Measurements from ENCODE around the gene ABTB1.

ABTB1 gene

DNA sequence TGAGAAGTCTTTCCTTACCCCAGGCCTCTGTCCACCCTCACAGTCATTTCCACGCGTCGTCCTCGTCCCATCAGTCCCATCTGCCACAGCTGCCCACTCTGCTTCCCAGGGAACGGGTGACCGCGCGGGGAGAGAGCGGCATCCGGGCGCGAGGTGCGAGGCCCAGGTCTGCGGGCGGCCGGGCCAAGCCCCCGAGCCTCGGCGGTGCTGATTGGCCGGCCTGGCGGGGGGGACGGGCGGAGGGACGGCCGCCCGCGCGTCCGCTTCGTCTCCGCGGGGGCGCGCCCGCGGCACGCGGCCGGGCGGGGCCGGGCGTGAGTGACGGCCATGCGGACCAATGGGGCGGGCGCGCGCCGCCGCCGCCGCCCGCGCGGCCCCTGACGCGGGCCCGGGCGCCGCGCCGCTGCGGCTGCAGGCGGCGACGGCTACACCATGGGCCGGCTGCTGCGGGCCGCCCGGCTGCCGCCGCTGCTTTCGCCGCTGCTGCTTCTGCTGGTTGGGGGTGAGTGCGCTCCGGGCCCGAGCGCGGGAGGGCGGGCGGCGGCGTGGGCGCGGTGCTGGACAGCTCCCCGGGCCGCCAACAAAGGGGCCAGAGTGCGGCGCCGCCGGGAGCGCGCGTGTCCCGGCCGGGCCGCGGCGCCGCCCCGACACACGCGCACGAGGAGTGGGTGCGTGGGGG is 43.8 kb upstream of the ABTB1 start, which contains the start of gene PODXL2:
TSS of gene PODXL2 (plus strand) at position 398 of the 679 bp plus-strand sequence. CDS start at position 433, 35 bp downstream.
- H2AFZ ChIP-seq (ENCODE audit: low read length), result peak within 1 kb of the TSS; percentile 95
- H4K8ac ChIP-seq (ENCODE audit: low read depth, low read length), result peak within 1 kb of the TSS; percentile 54
- peaks cover 5% of the 10 kb centered on the region for H3K79me1 ChIP-seq (ENCODE audit: low read depth, low read length)
- no peak within 1 kb of the TSS for H3K27ac ChIP-seq (replicated peaks; ENCODE audit: low read length)
- peak; percentile 54 for DNase-seq (ENCODE audit: low spot score)
- peaks cover 2 to 20% (median 19%) of the 10 kb centered on the region in 3 experiments for H3K27me3 ChIP-seq (ENCODE audit: control insufficient read depth in 3 of 3, insufficient read depth in 3 of 3, low read depth in 1 of 3, low read length in 3 of 3)
- H3K4me2 ChIP-seq (ENCODE audit: insufficient read depth, low read length, poor library complexity, severe bottlenecking), result peak within 1 kb of the TSS; percentile 82
- peak within 1 kb of the TSS; percentile 83 for H3K23ac ChIP-seq (ENCODE audit: low read depth, low read length, poor library complexity)
- H3K9ac ChIP-seq (ENCODE audit: low read depth, low read length, poor library complexity), result peak within 1 kb of the TSS; percentile 93
- H3K4me3 ChIP-seq (ENCODE audit: low read length in 2 of 2), result peak within 1 kb of the TSS; percentile 60 to 81
- peaks cover 3 to 4% of the 10 kb centered on the region in 2 donors for H3K9me3 ChIP-seq (replicated peaks in 1 of 2; ENCODE audit: control insufficient read depth in 2 of 2, insufficient read depth in 1 of 2, low read depth in 1 of 2, low read length in 2 of 2)
- peak within 1 kb of the TSS; percentile 60 for H2BK12ac ChIP-seq (ENCODE audit: low read length)
- peak within 1 kb of the TSS; percentile 98 for H3K14ac ChIP-seq (ENCODE audit: low read length)
- peak within 1 kb of the TSS; percentile 96 for H3K18ac ChIP-seq (ENCODE audit: low read length)
- peak within 1 kb of the TSS; percentile 1 for H3K4ac ChIP-seq (ENCODE audit: low read length)
- peak within 1 kb of the TSS; percentile 78 for H2BK15ac ChIP-seq (ENCODE audit: low read length)
- no CpG with 5 or more reads among the region's 105 CpGs for WGBS, 2 donors (ENCODE audit: extremely low coverage in 2 of 2, insufficient read length in 2 of 2, insufficient replicate concordance in 1 of 2)
- peaks cover 0 to 2% of the 10 kb centered on the region in 2 donors for H3K36me3 ChIP-seq (replicated peaks in 1 of 2; ENCODE audit: control insufficient read depth in 2 of 2, insufficient read depth in 2 of 2, low read length in 2 of 2)
- H2BK120ac ChIP-seq (ENCODE audit: low read depth, low read length), result peak within 1 kb of the TSS; percentile 49
- peak within 1 kb of the TSS; percentile 39 for H4K91ac ChIP-seq (ENCODE audit: low read depth, low read length, poor library complexity)
- no peak within 1 kb of the TSS for H2BK5ac ChIP-seq (ENCODE audit: low read length)
- H2AK5ac ChIP-seq (ENCODE audit: low read depth, low read length), result peak within 1 kb of the TSS; percentile 97
- H3K4me1 ChIP-seq (ENCODE audit: control insufficient read depth in 2 of 2, insufficient read depth in 1 of 2, low read depth in 1 of 2, low read length in 2 of 2), result peaks cover 11 to 15% of the 10 kb centered on the region in 2 donors

DNA sequence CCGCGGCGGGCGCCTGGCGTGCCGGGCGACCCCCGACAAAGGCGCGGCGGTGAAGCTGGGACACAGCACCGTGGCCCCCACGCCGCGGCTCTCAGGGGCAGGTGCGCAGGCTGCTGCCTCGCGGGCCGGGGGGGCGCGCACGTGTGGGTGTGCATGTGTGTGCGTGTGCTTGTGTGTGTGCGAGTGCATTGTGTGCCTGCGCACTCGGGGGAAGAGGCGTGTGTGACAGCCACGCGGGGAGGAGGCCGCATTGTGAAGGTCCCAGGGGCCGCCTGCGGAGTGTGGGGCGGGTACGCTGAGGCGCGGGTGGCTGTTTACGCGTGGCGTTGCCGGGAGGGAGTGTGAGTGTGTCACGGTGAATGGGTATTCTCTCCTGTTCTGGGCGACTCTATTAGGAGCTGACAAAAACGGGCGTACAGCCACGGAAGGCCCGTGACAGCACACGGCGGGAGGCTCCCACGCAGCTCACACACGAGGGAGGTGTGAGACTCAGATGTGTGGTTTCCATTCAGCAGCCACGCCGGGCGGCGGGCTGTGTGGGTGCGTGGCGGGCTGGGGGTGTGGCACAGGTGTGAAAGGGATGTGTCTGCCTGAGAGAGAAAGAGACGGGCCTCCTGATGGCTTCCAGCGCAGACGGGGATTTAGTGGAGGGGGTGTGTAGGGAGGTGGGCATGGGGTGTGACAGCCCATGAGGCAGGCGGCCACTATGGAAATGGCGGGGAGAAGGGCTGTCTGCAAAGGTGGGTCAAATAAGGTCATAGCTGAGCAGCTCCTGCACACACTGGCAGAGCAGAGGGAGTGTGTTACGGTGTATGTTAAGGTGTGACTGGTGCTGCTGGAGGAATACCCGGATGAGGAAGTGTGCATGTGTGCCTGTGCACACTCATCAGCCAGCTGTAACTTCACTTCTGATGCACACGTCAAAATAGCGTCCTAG is 43.0 kb upstream of the ABTB1 start:
- peak overlapping the region; percentile 49 for H2BK120ac ChIP-seq (ENCODE audit: low read depth, low read length)
- peaks cover 5% of the 10 kb centered on the region for H3K79me1 ChIP-seq (ENCODE audit: low read depth, low read length)
- peak overlapping the region; percentile 83 for H3K23ac ChIP-seq (ENCODE audit: low read depth, low read length, poor library complexity)
- no peak for DNase-seq (ENCODE audit: low spot score)
- H4K8ac ChIP-seq (ENCODE audit: low read depth, low read length), result peak overlapping the region; percentile 54
- peak overlapping the region; percentile 60 to 81 for H3K4me3 ChIP-seq (ENCODE audit: low read length in 2 of 2)
- peak overlapping the region; percentile 60 for H2BK12ac ChIP-seq (ENCODE audit: low read length)
- peaks cover 3 to 4% of the 10 kb centered on the region in 2 donors for H3K9me3 ChIP-seq (replicated peaks in 1 of 2; ENCODE audit: control insufficient read depth in 2 of 2, insufficient read depth in 1 of 2, low read depth in 1 of 2, low read length in 2 of 2)
- H2BK5ac ChIP-seq (ENCODE audit: low read length), result no peak overlapping the region
- H3K18ac ChIP-seq (ENCODE audit: low read length), result peak overlapping the region; percentile 96
- peaks cover 2 to 20% (median 19%) of the 10 kb centered on the region in 3 experiments for H3K27me3 ChIP-seq (ENCODE audit: control insufficient read depth in 3 of 3, insufficient read depth in 3 of 3, low read depth in 1 of 3, low read length in 3 of 3)
- peak overlapping the region; percentile 1 for H3K4ac ChIP-seq (ENCODE audit: low read length)
- no peaks in the 10 kb centered on the region for H3K36me3 ChIP-seq (replicated peaks in 1 of 2; ENCODE audit: control insufficient read depth in 2 of 2, insufficient read depth in 2 of 2, low read length in 2 of 2)
- peak overlapping the region; percentile 82 for H3K4me2 ChIP-seq (ENCODE audit: insufficient read depth, low read length, poor library complexity, severe bottlenecking)
- H2BK15ac ChIP-seq (ENCODE audit: low read length), result peak overlapping the region; percentile 78
- peak overlapping the region; percentile 98 for H3K14ac ChIP-seq (ENCODE audit: low read length)
- peak overlapping the region; percentile 93 for H3K9ac ChIP-seq (ENCODE audit: low read depth, low read length, poor library complexity)
- WGBS, 2 donors (ENCODE audit: extremely low coverage in 2 of 2, insufficient read length in 2 of 2, insufficient replicate concordance in 1 of 2), result no CpG with 5 or more reads among the region's 65 CpGs
- H3K27ac ChIP-seq (replicated peaks; ENCODE audit: low read length), result no peak overlapping the region
- peak overlapping the region; percentile 90 for H2AFZ ChIP-seq (ENCODE audit: low read length)
- peak overlapping the region; percentile 97 for H2AK5ac ChIP-seq (ENCODE audit: low read depth, low read length)
- peaks cover 11 to 15% of the 10 kb centered on the region in 2 donors for H3K4me1 ChIP-seq (ENCODE audit: control insufficient read depth in 2 of 2, insufficient read depth in 1 of 2, low read depth in 1 of 2, low read length in 2 of 2)
- H4K91ac ChIP-seq (ENCODE audit: low read depth, low read length, poor library complexity), result peak overlapping the region; percentile 39

DNA sequence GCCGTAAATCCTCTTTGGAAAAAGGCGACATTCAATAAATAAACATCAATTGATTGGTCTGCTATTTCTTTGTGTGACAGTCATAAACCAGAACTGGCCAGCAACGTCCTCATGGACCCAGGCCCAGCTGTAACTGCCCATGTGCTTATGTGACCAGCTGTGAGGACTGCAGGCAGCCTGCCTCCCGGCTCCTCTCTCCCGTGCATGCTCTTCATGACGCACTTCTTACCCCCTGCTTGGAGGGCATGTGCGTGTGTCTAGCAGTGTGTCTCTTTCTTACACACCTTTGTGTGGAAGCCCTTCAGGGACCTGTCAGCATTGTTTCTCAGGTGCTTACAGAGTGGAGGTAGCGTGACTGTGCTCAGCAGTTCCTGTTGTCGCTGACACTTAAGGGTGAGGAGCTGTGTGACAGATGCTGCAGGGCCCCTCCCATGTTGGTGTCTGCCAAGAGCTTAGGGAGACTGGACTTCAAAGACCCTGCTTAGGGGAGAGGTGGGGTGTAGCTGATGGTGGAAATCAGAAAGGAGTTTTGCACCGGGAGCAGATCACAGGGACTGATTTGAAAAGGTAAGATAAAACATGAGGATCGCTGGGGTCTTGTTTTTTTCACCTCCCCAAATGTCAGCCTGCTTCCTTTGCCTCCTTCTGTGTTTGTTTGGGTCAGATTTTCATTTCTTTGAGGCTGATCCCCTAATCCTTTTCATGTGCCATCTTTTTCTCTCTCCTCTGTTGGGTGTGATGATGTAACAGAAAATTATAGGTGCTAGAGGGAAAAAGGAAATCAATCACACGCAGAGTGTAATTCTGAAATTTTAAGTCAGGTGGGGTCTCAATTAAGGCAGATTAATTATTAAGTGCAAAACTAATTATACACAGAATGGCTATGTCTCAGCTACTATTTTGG is 41.7 kb upstream of the ABTB1 start:
- H3K4me1 ChIP-seq (ENCODE audit: control insufficient read depth in 2 of 2, insufficient read depth in 1 of 2, low read depth in 1 of 2, low read length in 2 of 2), result peaks cover 11 to 15% of the 10 kb centered on the region in 2 donors
- peak overlapping the region; percentile 45 to 60 for H3K4me3 ChIP-seq (ENCODE audit: low read length in 2 of 2)
- H2BK5ac ChIP-seq (ENCODE audit: low read length), result no peak overlapping the region
- no peak overlapping the region for H4K91ac ChIP-seq (ENCODE audit: low read depth, low read length, poor library complexity)
- no peak overlapping the region for H2BK15ac ChIP-seq (ENCODE audit: low read length)
- no peak overlapping the region for H3K4me2 ChIP-seq (ENCODE audit: insufficient read depth, low read length, poor library complexity, severe bottlenecking)
- DNase-seq (ENCODE audit: low spot score), result no peak
- H3K79me1 ChIP-seq (ENCODE audit: low read depth, low read length), result peaks cover 5% of the 10 kb centered on the region
- WGBS, 2 donors (ENCODE audit: extremely low coverage in 2 of 2, insufficient read length in 2 of 2, insufficient replicate concordance in 1 of 2), result no CpG with 5 or more reads among the region's 12 CpGs
- H3K27me3 ChIP-seq (ENCODE audit: control insufficient read depth in 3 of 3, insufficient read depth in 3 of 3, low read depth in 1 of 3, low read length in 3 of 3), result peaks cover 2 to 20% (median 19%) of the 10 kb centered on the region in 3 experiments
- no peak overlapping the region for H4K8ac ChIP-seq (ENCODE audit: low read depth, low read length)
- no peak overlapping the region for H2BK120ac ChIP-seq (ENCODE audit: low read depth, low read length)
- H3K9ac ChIP-seq (ENCODE audit: low read depth, low read length, poor library complexity), result peak overlapping the region; percentile 37
- H3K14ac ChIP-seq (ENCODE audit: low read length), result no peak overlapping the region
- peaks cover 3 to 4% of the 10 kb centered on the region in 2 donors for H3K9me3 ChIP-seq (replicated peaks in 1 of 2; ENCODE audit: control insufficient read depth in 2 of 2, insufficient read depth in 1 of 2, low read depth in 1 of 2, low read length in 2 of 2)
- H3K18ac ChIP-seq (ENCODE audit: low read length), result no peak overlapping the region
- no peak overlapping the region for H2AK5ac ChIP-seq (ENCODE audit: low read depth, low read length)
- H2BK12ac ChIP-seq (ENCODE audit: low read length), result no peak overlapping the region
- no peak overlapping the region for H3K23ac ChIP-seq (ENCODE audit: low read depth, low read length, poor library complexity)
- H2AFZ ChIP-seq (ENCODE audit: low read length), result no peak overlapping the region
- no peak overlapping the region for H3K4ac ChIP-seq (ENCODE audit: low read length)
- H3K27ac ChIP-seq (replicated peaks; ENCODE audit: low read length), result no peak overlapping the region
- H3K36me3 ChIP-seq (replicated peaks in 1 of 2; ENCODE audit: control insufficient read depth in 2 of 2, insufficient read depth in 2 of 2, low read length in 2 of 2), result no peaks in the 10 kb centered on the region
